Ecto neural progenitor cell (in vitro differentiated cells): ENCODE measurements around the gene TENM4.

Source experiments
- DNase-seq: peaks from one replicate; pipeline ENCODE4 v3.0.0-alpha.2; 2018; ENCODE audit warnings: low spot score

The TENM4 gene

GRCh38 chr11:78786086-78786485, 654.7 kb downstream of the TENM4 start:
- DNase-seq, result no peak

- DNase-seq, result no peak
Measured at GRCh38 chr11:78784321-78785061, 656.3 kb downstream of the TENM4 start.

- no peak for DNase-seq
Measured at GRCh38 chr11:78783846-78784245, 657.0 kb downstream of the TENM4 start.

- DNase-seq, result no peak
Measured at GRCh38 chr11:78783301-78783700, 657.5 kb downstream of the TENM4 start.

GRCh38 chr11:78782725-78783124, 658.1 kb downstream of the TENM4 start:
- no peak for DNase-seq

GRCh38 chr11:78780889-78781288, 659.9 kb downstream of the TENM4 start:
- no peak for DNase-seq

GRCh38 chr11:78773492-78773891, 667.3 kb downstream of the TENM4 start:
- DNase-seq, result no peak

GRCh38 chr11:78773077-78773476, 667.8 kb downstream of the TENM4 start:
- no peak for DNase-seq

- DNase-seq, result no peak
Measured at GRCh38 chr11:78772186-78772585, 668.6 kb downstream of the TENM4 start.

GRCh38 chr11:78770931-78771330, 669.9 kb downstream of the TENM4 start:
- DNase-seq, result no peak

- no peak for DNase-seq
Measured at GRCh38 chr11:78768971-78769370, 671.9 kb downstream of the TENM4 start.

- DNase-seq, result no peak
Measured at GRCh38 chr11:78768345-78768744, 672.5 kb downstream of the TENM4 start.

- no peak for DNase-seq
Measured at GRCh38 chr11:78767027-78767932, 673.5 kb downstream of the TENM4 start.

- no peak for DNase-seq
Measured at GRCh38 chr11:78764946-78765345, 675.9 kb downstream of the TENM4 start.

GRCh38 chr11:78763664-78764063, 677.2 kb downstream of the TENM4 start:
- no peak for DNase-seq

GRCh38 chr11:78762105-78762504, 678.7 kb downstream of the TENM4 start:
- DNase-seq, result no peak

- DNase-seq, result no peak
Measured at GRCh38 chr11:78759071-78759470, 681.8 kb downstream of the TENM4 start.

- no peak for DNase-seq
Measured at GRCh38 chr11:78753297-78753696, 687.5 kb downstream of the TENM4 start.

GRCh38 chr11:78752494-78752893, 688.3 kb downstream of the TENM4 start:
- no peak for DNase-seq

- DNase-seq, result no peak
Measured at GRCh38 chr11:78748918-78749690, 691.7 kb downstream of the TENM4 start.

GRCh38 chr11:78744949-78745348, 695.9 kb downstream of the TENM4 start:
- DNase-seq, result no peak

- no peak for DNase-seq
Measured at GRCh38 chr11:78744202-78744601, 696.6 kb downstream of the TENM4 start.
